ENCODE data around the gene TUBA8.

DNA sequence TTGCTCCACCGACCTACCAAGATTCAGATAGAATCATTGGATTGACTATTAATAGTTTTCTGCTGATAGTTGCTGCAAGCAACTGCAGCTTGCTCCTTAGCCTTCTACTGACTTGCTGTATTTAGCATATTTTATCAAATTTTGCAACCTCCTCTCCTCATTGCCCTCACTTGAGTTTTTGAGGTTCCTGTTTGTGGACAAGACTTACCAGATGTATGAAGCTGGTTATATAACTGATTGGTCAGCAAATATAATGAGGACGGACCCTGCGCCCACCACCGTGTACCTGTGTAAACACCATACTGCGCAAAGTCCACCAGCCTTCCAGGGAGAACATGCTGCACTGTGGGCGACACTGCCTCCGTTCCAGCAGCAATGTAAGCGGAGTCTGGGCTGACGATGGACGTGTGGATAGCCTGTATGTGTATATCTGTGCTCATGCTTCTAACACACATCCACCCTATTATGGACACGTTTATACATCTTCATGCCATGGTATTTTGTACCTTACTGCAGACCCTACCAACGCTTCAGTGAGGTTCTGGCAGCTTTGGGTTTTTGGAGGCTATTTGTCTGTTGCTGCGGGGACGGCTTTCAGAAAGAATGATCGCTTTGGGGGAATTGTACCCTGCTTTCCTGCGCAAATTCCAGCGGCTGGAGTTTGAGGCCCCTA is 37.8 kb downstream of the TUBA8 start:
- TF ChIP-seq, protein P1, sequence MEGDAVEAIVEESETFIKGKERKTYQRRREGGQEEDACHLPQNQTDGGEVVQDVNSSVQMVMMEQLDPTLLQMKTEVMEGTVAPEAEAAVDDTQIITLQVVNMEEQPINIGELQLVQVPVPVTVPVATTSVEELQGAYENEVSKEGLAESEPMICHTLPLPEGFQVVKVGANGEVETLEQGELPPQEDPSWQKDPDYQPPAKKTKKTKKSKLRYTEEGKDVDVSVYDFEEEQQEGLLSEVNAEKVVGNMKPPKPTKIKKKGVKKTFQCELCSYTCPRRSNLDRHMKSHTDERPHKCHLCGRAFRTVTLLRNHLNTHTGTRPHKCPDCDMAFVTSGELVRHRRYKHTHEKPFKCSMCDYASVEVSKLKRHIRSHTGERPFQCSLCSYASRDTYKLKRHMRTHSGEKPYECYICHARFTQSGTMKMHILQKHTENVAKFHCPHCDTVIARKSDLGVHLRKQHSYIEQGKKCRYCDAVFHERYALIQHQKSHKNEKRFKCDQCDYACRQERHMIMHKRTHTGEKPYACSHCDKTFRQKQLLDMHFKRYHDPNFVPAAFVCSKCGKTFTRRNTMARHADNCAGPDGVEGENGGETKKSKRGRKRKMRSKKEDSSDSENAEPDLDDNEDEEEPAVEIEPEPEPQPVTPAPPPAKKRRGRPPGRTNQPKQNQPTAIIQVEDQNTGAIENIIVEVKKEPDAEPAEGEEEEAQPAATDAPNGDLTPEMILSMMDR (IDR thresholded peaks at IDR 0.05) = no peak
- TF ChIP-seq POLR2A (IDR thresholded peaks at IDR 0.05) = no peak
- TF ChIP-seq EP300 (IDR thresholded peaks at IDR 0.05) = no peak
